Hepatocyte (in vitro differentiated cells): ENCODE measurements around the gene NT5E. TPM values are rescaled to one million over a fixed set of nuclear protein-coding genes. Genes with fewer than 3 reads are reported as not detected.

Experiments used
- DNase-seq: peaks from one replicate; pipeline ENCODE4 v3.0.0-alpha.2; 2016; ENCODE audit warnings: low spot score
- H2AFZ ChIP-seq: fragments of 200-600 bp; sonication (generic); 2 replicates; pipeline ENCODE4 v1.6.0; 2016; ENCODE audit warnings: antibody characterized with exemption, mild to moderate bottlenecking
- H3K27ac ChIP-seq: fragments of 200-600 bp; sonication (generic); 2 replicates; pipeline ENCODE4 v1.5.1; 2016; ENCODE audit warnings: mild to moderate bottlenecking
- H3K27me3 ChIP-seq: fragments of 200-600 bp; sonication (generic); 2 replicates; pipeline ENCODE4 v1.6.1; 2016
- H3K36me3 ChIP-seq: fragments of 200-600 bp; sonication (generic); replicated peaks from 2 replicates; pipeline ENCODE4 v1.5.1; 2016; ENCODE audit warnings: low read depth; ENCODE audit not compliant: insufficient read depth
- H3K4me1 ChIP-seq: fragments of 200-600 bp; sonication (generic); 2 replicates; pipeline ENCODE4 v1.5.1; 2016; ENCODE audit warnings: mild to moderate bottlenecking, moderate library complexity; ENCODE audit not compliant: insufficient read depth
- H3K4me2 ChIP-seq: fragments of 200-600 bp; sonication (generic); 2 replicates; pipeline ENCODE4 v1.6.0; 2016
- H3K4me3 ChIP-seq: fragments of 200-600 bp; sonication (generic); 2 replicates; pipeline ENCODE4 v1.5.1; 2016; ENCODE audit warnings: mild to moderate bottlenecking
- H3K79me2 ChIP-seq: fragments of 200-600 bp; sonication (generic); 2 replicates; pipeline ENCODE4 v1.6.0; 2017; ENCODE audit warnings: mild to moderate bottlenecking
- H3K9me2 ChIP-seq: fragments of 200-600 bp; sonication (generic); replicated peaks from 2 replicates; pipeline ENCODE4 v1.6.0; 2017; ENCODE audit warnings: mild to moderate bottlenecking; ENCODE audit not compliant: insufficient read depth
- H3K9me3 ChIP-seq: fragments of 200-600 bp; sonication (generic); 2 replicates; pipeline ENCODE4 v1.5.1; 2016; ENCODE audit warnings: low read depth, mild to moderate bottlenecking
- H4K20me1 ChIP-seq: fragments of 200-600 bp; sonication (generic); 2 replicates; pipeline ENCODE4 v1.6.0; 2016; ENCODE audit warnings: mild to moderate bottlenecking; ENCODE audit not compliant: insufficient read depth, poor library complexity, severe bottlenecking
- CTCF ChIP-seq: fragments of 200-600 bp; sonication (generic); IDR thresholded peaks from 2 replicates; pipeline ENCODE4 v1.5.1; 2016; ENCODE audit warnings: antibody characterized with exemption, mild to moderate bottlenecking; ENCODE audit not compliant: poor library complexity
- EZH2 ChIP-seq: fragments of 200-600 bp; sonication (generic); IDR thresholded peaks from 2 replicates; pipeline ENCODE4 v1.6.1; 2016; ENCODE audit warnings: antibody characterized with exemption, mild to moderate bottlenecking, borderline replicate concordance
- EZH2phosphoT487 ChIP-seq: fragments of 200-600 bp; sonication (generic); IDR thresholded peaks from one replicate; pipeline ENCODE4 v1.6.1; 2018; ENCODE audit warnings: antibody characterized with exemption, mild to moderate bottlenecking, low read depth, moderate library complexity; ENCODE audit not compliant: unreplicated experiment, severe bottlenecking
- WGBS: methylation state at CpG from one replicate; pipeline ENCODE4 v1.1.6; 2016; ENCODE audit warnings: low lambda C conversion rate; ENCODE audit errors: missing lambda C conversion rate; 5-methylcytosine and 5-hydroxymethylcytosine counted together
- polyA plus RNA-seq: library from polyadenylated mRNA; unstranded; fragments of >200 nt; fragmentation: Nextera tagmentation; extraction: Ambion mirVana; gene quantifications from 2 replicates; pipeline ENCODE4 v1.2.1, GENCODE V29; 2016
- total RNA-seq: library from RNA; depleted of rRNA; stranded (reverse); fragments of >200 nt; gene quantifications from 2 replicates; pipeline ENCODE4 v1.2.3, GENCODE V29; 2014

NT5E gene
- total RNA-seq (1.7 and 3.0 TPM in 2 replicates), polyA plus RNA-seq (1.8 and 2.0 TPM in 2 replicates)

GRCh38 chr6:85449818-85450759, at the start of gene NT5E:
Gene NT5E (plus strand): TSS chr6:85450083. CDS start chr6:85450140, 57 bp downstream.
- H4K20me1 ChIP-seq = no peaks in the 10 kb centered on the region
- peak within 1 kb of the TSS; percentile 77 for H2AFZ ChIP-seq
- no peaks in the 10 kb centered on the region for H3K79me2 ChIP-seq
- H3K27me3 ChIP-seq = peaks cover 49% of the 10 kb centered on the region
- H3K4me2 ChIP-seq = peak within 1 kb of the TSS; percentile 97
- peaks cover 16% of the 10 kb centered on the region for H3K4me1 ChIP-seq
- WGBS = 3% methylated on average over 89 of the region's 92 CpGs
- DNase-seq = peak; percentile 59
- peak within 1 kb of the TSS; percentile 66 for H3K4me3 ChIP-seq
- TF ChIP-seq EZH2 (peak; percentile 71), EZH2phosphoT487 (no peak)
- no peaks in the 10 kb centered on the region for H3K9me3 ChIP-seq
- H3K36me3 ChIP-seq = no peaks in the 10 kb centered on the region
- H3K9me2 ChIP-seq = no peaks in the 10 kb centered on the region
- no peak within 1 kb of the TSS for H3K27ac ChIP-seq

DNA sequence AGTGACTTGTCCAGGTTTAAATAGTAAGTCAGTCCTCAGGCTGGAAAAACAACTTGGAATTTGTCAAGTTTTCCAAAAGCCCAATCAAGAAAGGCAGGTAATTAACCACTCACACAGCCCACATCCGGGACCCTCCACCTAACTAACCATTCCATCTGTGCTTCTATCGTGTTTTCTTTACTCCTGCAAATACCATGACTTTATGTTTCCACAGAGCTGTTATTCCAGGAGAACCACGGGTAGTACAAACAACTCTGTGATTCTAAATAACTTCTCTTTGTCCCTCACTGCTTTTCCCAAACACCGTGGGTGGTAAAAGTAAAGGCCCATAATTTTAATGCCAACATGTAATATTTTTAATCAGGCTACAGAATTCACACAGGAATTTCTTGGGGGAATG, 49.6 kb upstream of the NT5E start:
- H3K4me1 ChIP-seq = peaks cover 32% of the 10 kb centered on the region
- H3K27me3 ChIP-seq = no peaks in the 10 kb centered on the region
- WGBS = 64% methylated on average over 4 of the region's 4 CpGs
- H3K36me3 ChIP-seq = no peaks in the 10 kb centered on the region
- H3K9me2 ChIP-seq = no peaks in the 10 kb centered on the region
- H3K79me2 ChIP-seq = no peaks in the 10 kb centered on the region
- no peaks in the 10 kb centered on the region for H3K9me3 ChIP-seq
- no peak overlapping the region for H3K4me2 ChIP-seq
- TF ChIP-seq EZH2 (no peak), CTCF (no peak), EZH2phosphoT487 (no peak)
- H3K27ac ChIP-seq = no peak overlapping the region
- H3K4me3 ChIP-seq = no peak overlapping the region
- no peak for DNase-seq
- H4K20me1 ChIP-seq = no peaks in the 10 kb centered on the region
- no peak overlapping the region for H2AFZ ChIP-seq

GRCh38 chr6:85401186-85402021, 48.5 kb upstream of the NT5E start:
- Histone ChIP-seq H3K36me3 (no peaks in the 10 kb centered on the region), H4K20me1 (no peaks in the 10 kb centered on the region), H3K4me2 (no peak overlapping the region), H3K4me3 (no peak overlapping the region), H3K4me1 (peaks cover 34% of the 10 kb centered on the region), H3K9me2 (no peaks in the 10 kb centered on the region), H3K79me2 (no peaks in the 10 kb centered on the region), H3K27me3 (no peaks in the 10 kb centered on the region), H3K9me3 (no peaks in the 10 kb centered on the region), H2AFZ (peak overlapping the region; percentile 26), H3K27ac (peak overlapping the region; percentile 96)
- WGBS = 74% methylated on average over 6 of the region's 6 CpGs
- DNase-seq = no peak
- no peak for TF ChIP-seq EZH2phosphoT487
- no peak for TF ChIP-seq EZH2
- TF ChIP-seq CTCF = no peak
